Activated T-helper 17 cell treated with anti-CD3 and anti-CD28 coated beads, Interleukin-2, amount 50 U/mL, for 72 hours (primary cell): ENCODE data around the gene SPC25. TPM values are rescaled to one million over a fixed set of nuclear protein-coding genes. Genes with fewer than 3 reads are reported as not detected.

Source experiments
- ATAC-seq: fragments of 150-1000 bp; cut with Tn5 transposase; replicated peaks from 2 replicates; pipeline ENCODE4 v1.10.0; 2021; ENCODE audit warnings: mild to moderate bottlenecking, moderate library complexity
- H3K27ac Mint-ChIP-seq: one replicate; pipeline ENCODE4 v1.8.0; 2022; ENCODE audit warnings: mixed read lengths
- H3K27me3 Mint-ChIP-seq: one replicate; pipeline ENCODE4 v1.8.0; 2022; ENCODE audit warnings: mixed read lengths
- H3K36me3 Mint-ChIP-seq: one replicate; pipeline ENCODE4 v1.8.0; 2022; ENCODE audit warnings: low read depth, mild to moderate bottlenecking, mixed read lengths
- H3K4me1 Mint-ChIP-seq: one replicate; pipeline ENCODE4 v1.8.0; 2022; ENCODE audit warnings: mixed read lengths
- H3K4me3 Mint-ChIP-seq: one replicate; pipeline ENCODE4 v1.8.0; 2022; ENCODE audit warnings: mild to moderate bottlenecking, mixed read lengths
- H3K9me3 Mint-ChIP-seq: one replicate; pipeline ENCODE4 v1.8.0; 2022; ENCODE audit warnings: mixed read lengths
- total RNA-seq, 2 donors: library from RNA; stranded (reverse); gene quantifications; one replicate each; pipeline ENCODE4 v1.2.3, GENCODE V29; 2022

SPC25 gene
- total RNA-seq, 2 donors from 2014 or later, result 29.0 to 32.8 TPM

GRCh38 chr2:168843253-168843652 lies 47.0 kb downstream of the SPC25 start:
- ATAC-seq, result no peak
- no peaks in the 10 kb centered on the region for H3K27me3 Mint-ChIP-seq
- H3K4me1 Mint-ChIP-seq, result no peaks in the 10 kb centered on the region
- H3K36me3 Mint-ChIP-seq, result no peaks in the 10 kb centered on the region
- no peak overlapping the region for H3K27ac Mint-ChIP-seq
- H3K9me3 Mint-ChIP-seq, result no peaks in the 10 kb centered on the region
- no peak overlapping the region for H3K4me3 Mint-ChIP-seq

- Mint-ChIP-seq H3K9me3 (no peaks in the 10 kb centered on the region), H3K4me3 (no peak overlapping the region), H3K4me1 (no peaks in the 10 kb centered on the region), H3K27ac (no peak overlapping the region), H3K27me3 (no peaks in the 10 kb centered on the region), H3K36me3 (no peaks in the 10 kb centered on the region)
- no peak for ATAC-seq
Measured at GRCh38 chr2:168841445-168841844, 48.8 kb downstream of the SPC25 start.

GRCh38 chr2:168835969-168836368 lies 54.3 kb downstream of the SPC25 start:
- no peaks in the 10 kb centered on the region for H3K9me3 Mint-ChIP-seq

GRCh38 chr2:168831662-168832061 lies 58.6 kb downstream of the SPC25 start:
- Mint-ChIP-seq H3K27ac (no peak overlapping the region), H3K27me3 (no peaks in the 10 kb centered on the region), H3K36me3 (no peaks in the 10 kb centered on the region)

More at GRCh38 chr2:168835969-168836368, 54.3 kb downstream of the SPC25 start:
- ATAC-seq, result no peak
- Mint-ChIP-seq H3K27me3 (no peaks in the 10 kb centered on the region), H3K4me3 (no peak overlapping the region), H3K36me3 (no peaks in the 10 kb centered on the region), H3K4me1 (no peaks in the 10 kb centered on the region), H3K27ac (no peak overlapping the region)

GRCh38 chr2:168830958-168831357 lies 59.3 kb downstream of the SPC25 start:
- Mint-ChIP-seq H3K9me3 (no peaks in the 10 kb centered on the region), H3K4me3 (no peak overlapping the region), H3K27ac (no peak overlapping the region), H3K27me3 (no peaks in the 10 kb centered on the region), H3K36me3 (no peaks in the 10 kb centered on the region), H3K4me1 (no peaks in the 10 kb centered on the region)
- no peak for ATAC-seq

More at GRCh38 chr2:168831662-168832061, 58.6 kb downstream of the SPC25 start:
- Mint-ChIP-seq H3K4me1 (no peaks in the 10 kb centered on the region), H3K9me3 (no peaks in the 10 kb centered on the region), H3K4me3 (no peak overlapping the region)
- no peak for ATAC-seq

GRCh38 chr2:168825126-168825525 lies 65.1 kb downstream of the SPC25 start:
- Mint-ChIP-seq H3K27ac (no peak overlapping the region), H3K9me3 (no peaks in the 10 kb centered on the region), H3K27me3 (no peaks in the 10 kb centered on the region), H3K4me1 (no peaks in the 10 kb centered on the region), H3K36me3 (no peaks in the 10 kb centered on the region), H3K4me3 (no peak overlapping the region)
- no peak for ATAC-seq

- no peaks in the 10 kb centered on the region for H3K4me1 Mint-ChIP-seq
- no peak for ATAC-seq
- H3K27ac Mint-ChIP-seq, result no peak overlapping the region
- H3K9me3 Mint-ChIP-seq, result no peaks in the 10 kb centered on the region
- no peaks in the 10 kb centered on the region for H3K36me3 Mint-ChIP-seq
- H3K27me3 Mint-ChIP-seq, result no peaks in the 10 kb centered on the region
- no peak overlapping the region for H3K4me3 Mint-ChIP-seq
Measured at GRCh38 chr2:168821992-168822391, 68.2 kb downstream of the SPC25 start.

- no peak for ATAC-seq
- H3K9me3 Mint-ChIP-seq, result no peaks in the 10 kb centered on the region
- H3K4me3 Mint-ChIP-seq, result no peak overlapping the region
- H3K27me3 Mint-ChIP-seq, result no peaks in the 10 kb centered on the region
- no peak overlapping the region for H3K27ac Mint-ChIP-seq
- no peaks in the 10 kb centered on the region for H3K4me1 Mint-ChIP-seq
- H3K36me3 Mint-ChIP-seq, result no peaks in the 10 kb centered on the region
Measured at GRCh38 chr2:168821577-168821976, 68.7 kb downstream of the SPC25 start.

Other genes with a start within 250 kb of the SPC25 start
- gene NOSTRIN, start 87.8 kb downstream of the SPC25 start, total RNA-seq, result under 1 TPM in 1 of 2 donors, not detected in 1; 0.29 TPM
- not detected for gene G6PC2, start 10.9 kb upstream of the SPC25 start, total RNA-seq
- not detected for gene ABCB11, start 140.9 kb upstream of the SPC25 start, total RNA-seq
- 1 to 10 TPM in 1 of 2 donors, under 1 TPM in 1; 0.71 to 1.5 TPM for gene DHRS9, start 179.1 kb upstream of the SPC25 start, total RNA-seq